ENCODE results near the gene NATD1. TPM values are rescaled to one million over a fixed set of nuclear protein-coding genes. Genes with fewer than 3 reads are reported as not detected.

Gene NATD1
- polyA plus RNA-seq, 1 of the 3 experiments (the other 2 are of a cell fraction): 3.9 TPM

DNA sequence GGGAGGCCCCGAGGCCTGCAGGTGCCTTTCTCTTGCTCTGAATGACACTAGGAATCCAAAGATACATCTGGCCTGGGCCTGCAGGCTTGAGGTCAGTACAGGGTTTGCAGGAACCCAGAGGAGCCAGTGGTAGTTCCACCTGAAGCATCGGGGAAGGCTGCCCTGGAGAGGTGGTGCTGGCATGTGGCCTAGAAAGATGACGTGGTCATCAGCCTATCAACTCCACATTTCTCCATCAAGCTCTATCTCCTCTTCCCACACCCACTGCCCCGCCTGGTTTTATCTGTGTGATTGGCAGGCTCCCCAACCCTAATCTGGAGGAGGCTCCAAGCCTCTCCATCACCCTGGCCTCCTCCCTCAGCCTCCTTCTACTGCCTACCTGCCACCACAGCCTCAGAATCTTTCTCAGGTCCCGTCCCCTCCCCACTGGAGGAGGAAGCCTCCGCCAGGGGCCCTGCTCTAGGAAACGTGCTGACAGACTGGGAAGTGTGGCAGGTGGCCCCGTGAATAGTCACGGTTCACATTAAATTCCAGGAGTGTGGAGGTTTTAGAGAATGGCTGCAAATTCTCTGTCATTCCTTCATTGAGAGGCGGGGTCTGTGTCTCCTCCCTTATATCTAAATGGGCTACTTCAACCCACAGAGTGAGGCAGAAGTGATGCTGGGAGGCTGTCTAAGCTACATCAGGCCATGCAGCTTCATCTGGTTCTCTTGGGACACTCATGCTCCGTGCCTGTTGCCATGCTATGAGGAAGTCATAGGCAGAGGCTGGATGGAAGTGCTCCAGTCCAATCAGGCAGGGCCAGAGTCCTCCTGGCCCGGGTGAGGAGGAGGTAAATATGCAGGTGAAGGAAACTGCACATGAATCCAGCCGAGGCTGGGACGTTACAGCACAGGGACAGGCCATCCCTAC lies 19.9 kb upstream of the NATD1 start (continued):
- TF ChIP-seq MXI1 (IDR thresholded peaks at IDR 0.05; ENCODE audit: low read depth, low read length): no peak
- no peak for TF ChIP-seq FOXM1 (IDR thresholded peaks at IDR 0.05; ENCODE audit: low read depth)
- no peak for TF ChIP-seq SIN3A (IDR thresholded peaks at IDR 0.05; ENCODE audit: borderline replicate concordance, low read depth, low read length)

GRCh38 chr17:21272250-21272649 lies 19.0 kb upstream of the NATD1 start:
- ChIA-PET POLR2A (no interaction called here), CTCF (interaction anchor here (1.0 to 9.0 kb wide), 3 partner anchors 8 to 240 kb away, joined by 6 to 91 read pairs (median 8); partner anchors contain the start of gene DHRS7B)
- H3K4me2 ChIP-seq: no peak overlapping the region
- peaks cover 6 to 13% of the 10 kb centered on the region in 2 experiments; a peak in 2 of 4 replicates for H3K4me1 ChIP-seq (ENCODE audit: control insufficient read depth in 1 of 2, insufficient read depth in 2 of 2, low read depth in 1 of 2, low read length in 1 of 2)
- H3K9ac ChIP-seq: no peak overlapping the region
- TF ChIP-seq EP300 (IDR thresholded peaks at IDR 0.05; ENCODE audit: borderline replicate concordance in 1 of 2, low read depth in 1 of 2, low read length in 1 of 2) (no peak), RCOR1 (IDR thresholded peaks at IDR 0.05; ENCODE audit: low read length) (no peak), MEF2A (IDR thresholded peaks at IDR 0.05; ENCODE audit: borderline replicate concordance, low read depth) (no peak), EZH2phosphoT487 (IDR thresholded peaks at IDR 0.05; ENCODE audit: borderline replicate concordance, low read depth) (no peak), NRF1 (IDR thresholded peaks at IDR 0.05; ENCODE audit: low read depth, low read length) (no peak), SMC3 (IDR thresholded peaks at IDR 0.05; ENCODE audit: low read depth, low read length) (no peak), USF1 (IDR thresholded peaks at IDR 0.05; ENCODE audit: borderline replicate concordance, low read depth) (no peak), TEAD4 (IDR thresholded peaks at IDR 0.05; ENCODE audit: borderline replicate concordance, insufficient read depth) (no peak), USF2 (IDR thresholded peaks at IDR 0.05; ENCODE audit: borderline replicate concordance, low read depth, low read length) (no peak), FOXM1 (IDR thresholded peaks at IDR 0.05; ENCODE audit: low read depth) (no peak), GABPA (IDR thresholded peaks at IDR 0.05; ENCODE audit: low read depth) (no peak), RAD21 (IDR thresholded peaks at IDR 0.05; ENCODE audit: low read length) (no peak), RFX5 (IDR thresholded peaks at IDR 0.05; ENCODE audit: low read length) (no peak), JUND (IDR thresholded peaks at IDR 0.05) (no peak), CHD2 (IDR thresholded peaks at IDR 0.05; ENCODE audit: low read length, partially characterized antibody) (no peak), ZBTB33 (IDR thresholded peaks at IDR 0.05; ENCODE audit: borderline replicate concordance, low read depth) (no peak), NFIC (IDR thresholded peaks at IDR 0.05; ENCODE audit: borderline replicate concordance) (no peak)
- TF ChIP-seq, protein P1, sequence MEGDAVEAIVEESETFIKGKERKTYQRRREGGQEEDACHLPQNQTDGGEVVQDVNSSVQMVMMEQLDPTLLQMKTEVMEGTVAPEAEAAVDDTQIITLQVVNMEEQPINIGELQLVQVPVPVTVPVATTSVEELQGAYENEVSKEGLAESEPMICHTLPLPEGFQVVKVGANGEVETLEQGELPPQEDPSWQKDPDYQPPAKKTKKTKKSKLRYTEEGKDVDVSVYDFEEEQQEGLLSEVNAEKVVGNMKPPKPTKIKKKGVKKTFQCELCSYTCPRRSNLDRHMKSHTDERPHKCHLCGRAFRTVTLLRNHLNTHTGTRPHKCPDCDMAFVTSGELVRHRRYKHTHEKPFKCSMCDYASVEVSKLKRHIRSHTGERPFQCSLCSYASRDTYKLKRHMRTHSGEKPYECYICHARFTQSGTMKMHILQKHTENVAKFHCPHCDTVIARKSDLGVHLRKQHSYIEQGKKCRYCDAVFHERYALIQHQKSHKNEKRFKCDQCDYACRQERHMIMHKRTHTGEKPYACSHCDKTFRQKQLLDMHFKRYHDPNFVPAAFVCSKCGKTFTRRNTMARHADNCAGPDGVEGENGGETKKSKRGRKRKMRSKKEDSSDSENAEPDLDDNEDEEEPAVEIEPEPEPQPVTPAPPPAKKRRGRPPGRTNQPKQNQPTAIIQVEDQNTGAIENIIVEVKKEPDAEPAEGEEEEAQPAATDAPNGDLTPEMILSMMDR (IDR thresholded peaks at IDR 0.05): no peak
- WGBS (ENCODE audit: low lambda C conversion rate): 86% methylated on average over 3 of the region's 3 CpGs
- no peak overlapping the region for H3K4me3 ChIP-seq (ENCODE audit: low read depth in 2 of 2, low read length in 1 of 2)
- no peaks in the 10 kb centered on the region for H4K20me1 ChIP-seq (ENCODE audit: insufficient read depth)
- no peaks in the 10 kb centered on the region for H3K9me2 ChIP-seq
- no peaks in the 10 kb centered on the region for H3K36me3 ChIP-seq (replicated peaks in 1 of 2; ENCODE audit: control insufficient read depth in 1 of 2, insufficient read depth in 2 of 2, low read length in 1 of 2)
- DNase-seq: no peak
- H3K27me3 ChIP-seq (ENCODE audit: insufficient read depth): no peaks in the 10 kb centered on the region
- no peak overlapping the region for H2AFZ ChIP-seq (ENCODE audit: low read depth)
- H3K27ac ChIP-seq (ENCODE audit: low read depth in 2 of 2, low read length in 1 of 2): no peak overlapping the region
- H3K9me3 ChIP-seq: no peaks in the 10 kb centered on the region
- no peaks in the 10 kb centered on the region for H3F3A ChIP-seq (replicated peaks; ENCODE audit: insufficient read depth)
- H3K79me2 ChIP-seq (ENCODE audit: insufficient read depth): no peaks in the 10 kb centered on the region

Data from SK-N-SH (cell line).